WTC11 (cell line): ENCODE measurements around the gene BRMS1. TPM values are rescaled to one million over a fixed set of nuclear protein-coding genes. Genes with fewer than 3 reads are reported as not detected.

Experiments
- ATAC-seq: fragments of 200-7000 bp; cut with Tn5 transposase; 2 replicates; pipeline ENCODE4 v1.10.0; 2021; ENCODE audit warnings: mild to moderate bottlenecking, moderate library complexity
- CTCF ChIA-PET: fragments of 300-600 bp; sonication (Branson Sonifier 250); formaldehyde crosslinking; loops from one replicate; lab custom pipeline; 2021; ENCODE audit warnings: antibody characterized with exemption; lab: Charles Lee
- POLR2A ChIA-PET: fragments of 350-600 bp; sonication (Branson Sonifier 250); formaldehyde crosslinking; loops from one replicate; lab custom pipeline; 2021; ENCODE audit warnings: antibody characterized with exemption; lab: Charles Lee
- DNase-seq: peaks from one replicate; pipeline ENCODE4 v3.0.0; 2021; ENCODE audit warnings: low spot score
- H3K27ac Mint-ChIP-seq: 2 replicates; pipeline ENCODE4 v1.8.0; 2021; ENCODE audit warnings: mixed read lengths
- H3K27me3 Mint-ChIP-seq: 2 replicates; pipeline ENCODE4 v1.8.0; 2021; ENCODE audit warnings: low read depth, mild to moderate bottlenecking, moderate library complexity, mixed read lengths
- H3K36me3 Mint-ChIP-seq: 2 replicates; pipeline ENCODE4 v1.8.0; 2021; ENCODE audit warnings: mixed read lengths
- H3K4me1 Mint-ChIP-seq: 2 replicates; pipeline ENCODE4 v1.8.0; 2022; ENCODE audit warnings: mixed read lengths
- H3K4me3 Mint-ChIP-seq: 2 replicates; pipeline ENCODE4 v1.8.0; 2021; ENCODE audit warnings: mild to moderate bottlenecking, moderate library complexity, mixed read lengths
- H3K9me3 Mint-ChIP-seq: 2 replicates; pipeline ENCODE4 v1.8.0; 2021; ENCODE audit warnings: mixed read lengths
- CTCF ChIP-seq: fragments of 200-600 bp; IDR thresholded peaks from 2 replicates; pipeline ENCODE4 v1.8.0; 2022; ENCODE audit warnings: antibody characterized with exemption
- EMX1 ChIP-seq: fragments of 250-450 bp; sonication (Bioruptor Pico); IDR thresholded peaks from 2 replicates; pipeline ENCODE4 v1.8.0; 2021; ENCODE audit warnings: mild to moderate bottlenecking
- ESRRA ChIP-seq: sonication (generic); formaldehyde crosslinking; IDR thresholded peaks from 2 replicates; pipeline ENCODE4 v1.8.1; 2022; ENCODE audit warnings: mild to moderate bottlenecking, missing genetic modification reagents, borderline replicate concordance
- ETV6 ChIP-seq: sonication (generic); formaldehyde crosslinking; IDR thresholded peaks from 2 replicates; pipeline ENCODE4 v1.8.1; 2022; ENCODE audit warnings: mild to moderate bottlenecking, missing genetic modification reagents
- FOXP1 ChIP-seq: sonication (generic); formaldehyde crosslinking; IDR thresholded peaks from 2 replicates; pipeline ENCODE4 v1.8.0; 2022; ENCODE audit warnings: missing genetic modification reagents, mild to moderate bottlenecking, moderate library complexity, borderline replicate concordance
- GTF2I ChIP-seq: fragments of 250-450 bp; sonication (Bioruptor Pico); conservative IDR thresholded peaks from 2 replicates; pipeline ENCODE4 v1.4.0; 2021; ENCODE audit warnings: mild to moderate bottlenecking
- MAX ChIP-seq: sonication (generic); formaldehyde crosslinking; IDR thresholded peaks from 2 replicates; pipeline ENCODE4 v1.8.0; 2022; ENCODE audit warnings: mild to moderate bottlenecking, missing genetic modification reagents
- MXD4 ChIP-seq: fragments of 250-450 bp; sonication (Bioruptor Pico); IDR thresholded peaks from 2 replicates; pipeline ENCODE4 v1.8.0; 2021; ENCODE audit warnings: mild to moderate bottlenecking, moderate library complexity, borderline replicate concordance
- NFYB ChIP-seq: sonication (generic); formaldehyde crosslinking; conservative IDR thresholded peaks from 2 replicates; pipeline ENCODE4 v1.8.0; 2022; ENCODE audit warnings: low read depth, missing genetic modification reagents
- NR2C2 ChIP-seq: sonication (generic); formaldehyde crosslinking; IDR thresholded peaks from 2 replicates; pipeline ENCODE4 v1.8.0; 2022; ENCODE audit warnings: mild to moderate bottlenecking, missing genetic modification reagents
- SMAD4 ChIP-seq: sonication (generic); formaldehyde crosslinking; IDR thresholded peaks from 2 replicates; pipeline ENCODE4 v1.8.0; 2022; ENCODE audit warnings: mild to moderate bottlenecking, missing genetic modification reagents
- STAT6 ChIP-seq: sonication (generic); formaldehyde crosslinking; conservative IDR thresholded peaks from 2 replicates; pipeline ENCODE4 v1.8.1; 2023; ENCODE audit warnings: mild to moderate bottlenecking, low read depth, missing genetic modification reagents, moderate library complexity
- TEAD4 ChIP-seq: sonication (generic); formaldehyde crosslinking; IDR thresholded peaks from 2 replicates; pipeline ENCODE4 v1.8.0; 2022; ENCODE audit warnings: mild to moderate bottlenecking, missing genetic modification reagents
- USF2 ChIP-seq: sonication (generic); formaldehyde crosslinking; IDR thresholded peaks from 2 replicates; pipeline ENCODE4 v1.8.1; 2023; ENCODE audit warnings: mild to moderate bottlenecking, missing genetic modification reagents, moderate library complexity
- ZNF121 ChIP-seq: sonication (generic); formaldehyde crosslinking; IDR thresholded peaks from 2 replicates; pipeline ENCODE4 v1.8.0; 2023; ENCODE audit warnings: missing genetic modification reagents
- ZNF263 ChIP-seq: sonication (generic); formaldehyde crosslinking; IDR thresholded peaks from 2 replicates; pipeline ENCODE4 v1.8.1; 2022; ENCODE audit warnings: low read depth, mild to moderate bottlenecking, moderate library complexity, missing genetic modification reagents
- ZNF281 ChIP-seq: sonication (generic); formaldehyde crosslinking; IDR thresholded peaks from 2 replicates; pipeline ENCODE4 v1.8.0; 2023; ENCODE audit warnings: mild to moderate bottlenecking, missing genetic modification reagents
- ZNF416 ChIP-seq: fragments of 250-450 bp; sonication (Bioruptor Pico); IDR thresholded peaks from 2 replicates; pipeline ENCODE4 v1.9.0; 2021; ENCODE audit warnings: mild to moderate bottlenecking, inconsistent platforms
- ZNF532 ChIP-seq: fragments of 250-450 bp; sonication (Bioruptor Pico); IDR thresholded peaks from 2 replicates; pipeline ENCODE4 v1.9.0; 2021; ENCODE audit warnings: mild to moderate bottlenecking, borderline replicate concordance
- total RNA-seq: library from RNA; stranded (reverse); gene quantifications from 3 replicates; pipeline ENCODE4 v1.2.3, GENCODE V29; 2021

BRMS1 gene
- total RNA-seq, 1 experiment from 2014 or later: 44.5 TPM

GRCh38 chr11:66363805-66364535 lies 19.1 kb upstream of the BRMS1 start (continued):
- TF ChIP-seq CTCF (peak; percentile 97), MAX (peak; percentile 39; the same call in 1 of the 2 replicates), TEAD4 (CRISPR knock-in tag) (no peak), EMX1 (CRISPR knock-in tag) (no peak), NFYB (no peak), FOXP1 (CRISPR knock-in tag) (peak; percentile 15; the same call in 1 of the 2 replicates), ZNF263 (no peak), GTF2I (CRISPR knock-in tag) (0 out of 2 replicates have a peak, but pooled peaks have one; percentile 33), ZNF532 (CRISPR knock-in tag) (peak; percentile 74; the same call in 1 of the 2 replicates), ZNF416 (CRISPR knock-in tag) (peak; percentile 99), MXD4 (CRISPR knock-in tag) (no peak)

GRCh38 chr11:66363187-66363601 lies 18.3 kb upstream of the BRMS1 start:
- H3K4me1 Mint-ChIP-seq: peaks cover 8% of the 10 kb centered on the region
- H3K36me3 Mint-ChIP-seq: peaks cover 32% of the 10 kb centered on the region
- no peak overlapping the region for H3K27ac Mint-ChIP-seq
- DNase-seq: no peak
- H3K4me3 Mint-ChIP-seq: no peak overlapping the region
- H3K27me3 Mint-ChIP-seq: no peaks in the 10 kb centered on the region
- no peak for ATAC-seq
- H3K9me3 Mint-ChIP-seq: no peaks in the 10 kb centered on the region
- ChIA-PET CTCF (interaction anchor here (0.6 to 4.5 kb wide), 19 partner anchors 9 to 81 kb away, joined by 3 to 38 read pairs (median 6); partner anchors contain the start of genes B4GAT1, BRMS1, CD248 and RIN1), POLR2A (no interaction called here)
- no peak for TF ChIP-seq STAT6
- no peak for TF ChIP-seq SMAD4
- TF ChIP-seq ETV6: no peak
- TF ChIP-seq USF2 (CRISPR knock-in tag): no peak
- no peak for TF ChIP-seq NR2C2 (CRISPR knock-in tag)
- no peak for TF ChIP-seq ESRRA
- TF ChIP-seq ZNF121 (CRISPR knock-in tag): no peak
- no peak for TF ChIP-seq ZNF281
